ENCODE measurements around the gene SYNGR2.

DNA sequence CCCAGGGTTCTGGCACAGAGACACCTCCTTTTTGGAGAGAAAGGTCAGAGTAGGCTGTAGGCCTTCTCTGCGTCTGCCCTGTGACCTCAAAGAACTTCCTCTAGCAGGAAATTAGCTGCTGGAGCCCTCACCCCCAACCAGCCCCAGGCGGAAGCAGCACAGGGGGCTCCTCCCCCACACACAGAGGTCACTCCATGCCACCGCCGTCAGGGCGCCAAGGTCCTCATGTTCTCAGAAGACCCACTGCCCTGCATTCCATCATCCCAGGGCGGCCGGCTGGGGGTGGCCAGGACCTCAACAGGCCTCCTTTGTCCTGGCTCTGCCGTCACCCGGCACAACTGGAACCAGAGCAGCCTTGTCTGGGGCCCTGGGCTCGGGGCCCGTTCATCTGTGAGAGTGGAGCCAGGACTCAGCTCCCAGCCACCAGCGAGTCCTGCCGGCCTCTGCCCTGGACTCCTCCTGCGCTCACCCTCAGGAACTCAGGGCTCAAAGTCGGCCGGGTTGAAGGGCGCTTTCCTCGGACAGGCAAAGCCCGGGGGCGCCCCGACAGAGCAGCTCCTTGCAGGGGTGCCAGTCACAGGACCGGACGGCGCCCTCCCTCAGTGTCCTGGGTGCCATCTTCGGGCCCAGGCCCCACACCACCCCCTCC, 41.0 kb upstream of the SYNGR2 start:
- TF ChIP-seq CTCF (IDR thresholded peaks at IDR 0.05), result no peak
- no peak for TF ChIP-seq EZH2 (IDR thresholded peaks at IDR 0.05; ENCODE audit: borderline replicate concordance, insufficient read depth, low read depth, low read length, poor library complexity, severe bottlenecking)

All from B cell (primary cell).